HepG2 (cell line): ENCODE measurements around the gene CAD. TPM values are rescaled to one million over a fixed set of nuclear protein-coding genes. Genes with fewer than 3 reads are reported as not detected.

Experiments
- ARID3A ChIP-seq: IDR thresholded peaks from 2 replicates; pipeline ENCODE4 v1.6.1; 2012; ENCODE audit warnings: low read depth, low read length, improper control_type of control experiment
- ARID4A ChIP-seq: sonication (generic); formaldehyde crosslinking; IDR thresholded peaks from 2 replicates; pipeline ENCODE4 v1.5.0; 2020; ENCODE audit warnings: mild to moderate bottlenecking, missing genetic modification reagents, borderline replicate concordance
- ARID5B ChIP-seq: IDR thresholded peaks from 2 replicates; pipeline ENCODE4 v1.4.0; 2020; ENCODE audit warnings: mild to moderate bottlenecking, missing genetic modification reagents
- ELF3 ChIP-seq: IDR thresholded peaks from 2 replicates; pipeline ENCODE4 v1.6.1; 2016; ENCODE audit warnings: missing genetic modification reagents, missing compliant biosample characterization
- HIVEP1 ChIP-seq: sonication (generic); formaldehyde crosslinking; IDR thresholded peaks from 2 replicates; pipeline ENCODE4 v1.4.0; 2020; ENCODE audit warnings: mild to moderate bottlenecking, missing genetic modification reagents
- HNRNPLL ChIP-seq: fragments of 200-400 bp; formaldehyde crosslinking; IDR thresholded peaks from 2 replicates; pipeline ENCODE4 v1.6.1; 2017; ENCODE audit warnings: mild to moderate bottlenecking, low read depth, low read length; ENCODE audit not compliant: poor library complexity, severe bottlenecking
- KLF16 ChIP-seq, 2 experiments: sonication (generic) in 1 of 2; formaldehyde crosslinking in 1 of 2; IDR thresholded peaks; 2 replicates each; pipeline versions ENCODE4 v1.6.1 to v1.8.0; 2016 to 2023; ENCODE audit warnings: missing genetic modification reagents in 2 of 2, missing compliant biosample characterization in 1 of 2
- SCMH1 ChIP-seq: sonication (generic); formaldehyde crosslinking; IDR thresholded peaks from 2 replicates; pipeline ENCODE4 v1.9.0; 2021; ENCODE audit warnings: missing genetic modification reagents, mild to moderate bottlenecking, borderline replicate concordance
- SUZ12 ChIP-seq: fragments of 150-350 bp; IDR thresholded peaks from 2 replicates; pipeline ENCODE4 v1.6.1; 2014; ENCODE audit warnings: low read depth, low read length
- ZBTB49 ChIP-seq: sonication (generic); formaldehyde crosslinking; IDR thresholded peaks from 2 replicates; pipeline ENCODE4 v1.4.0; 2020; ENCODE audit warnings: missing genetic modification reagents, borderline replicate concordance
- ZNF253 ChIP-seq: sonication (generic); formaldehyde crosslinking; IDR thresholded peaks from 2 replicates; pipeline ENCODE4 v1.8.0; 2022; ENCODE audit warnings: mild to moderate bottlenecking, missing genetic modification reagents, borderline replicate concordance
- ZNF33A ChIP-seq: sonication (generic); formaldehyde crosslinking; IDR thresholded peaks from 2 replicates; pipeline ENCODE4 v1.5.1; 2020; ENCODE audit warnings: missing genetic modification reagents, mild to moderate bottlenecking, moderate library complexity, borderline replicate concordance
- ZNF431 ChIP-seq: sonication (generic); formaldehyde crosslinking; IDR thresholded peaks from 2 replicates; pipeline ENCODE4 v1.9.0; 2022; ENCODE audit warnings: missing genetic modification reagents, low read depth, mild to moderate bottlenecking, borderline replicate concordance
- ZNF775 ChIP-seq: sonication (generic); formaldehyde crosslinking; IDR thresholded peaks from 2 replicates; pipeline ENCODE4 v1.4.0; 2020; ENCODE audit warnings: missing genetic modification reagents, mild to moderate bottlenecking, moderate library complexity, borderline replicate concordance
- ZNF792 ChIP-seq: IDR thresholded peaks from 2 replicates; pipeline ENCODE4 v1.6.1; 2016
- polyA plus RNA-seq, 8 experiments: library from polyadenylated mRNA; depleted of rRNA in 3 of 8; stranded (reverse) in 7 of 8; unstranded in 1 of 8; fragments of >200 nt; fragmentation: Illumina TruSeq in 4 of 8; extraction: Trizol in 4 of 8; gene quantifications; 2 replicates each; pipeline versions ENCODE4 v1.2.1 to v1.2.3, GENCODE V29; 2011 to 2016; ENCODE audit warnings: low read depth in 4 of 8, missing spikeins in 1 of 8, mixed read lengths in 1 of 8; ENCODE audit not compliant: insufficient read depth in 1 of 8
- total RNA-seq, 5 experiments: library from RNA; depleted of rRNA; stranded (reverse); fragments of >200 nt; fragmentation: Illumina TruSeq; extraction: Trizol; gene quantifications; 2 replicates each; pipeline ENCODE4 v1.2.3, GENCODE V29; 2016; ENCODE audit warnings: low read depth in 1 of 5
- TF ChIP-seq, protein P1 (sequence below): sonication (generic); formaldehyde crosslinking; IDR thresholded peaks from 2 replicates; pipeline ENCODE4 v1.8.0; 2022; ENCODE audit warnings: mild to moderate bottlenecking, missing genetic modification reagents, moderate library complexity

The CAD gene
- total and polyA plus RNA-seq, 2 of the 13 experiments (the other 11 are each of a cell fraction or from before 2014, with no cell fraction given) = 21.7 to 37.0 TPM

DNA sequence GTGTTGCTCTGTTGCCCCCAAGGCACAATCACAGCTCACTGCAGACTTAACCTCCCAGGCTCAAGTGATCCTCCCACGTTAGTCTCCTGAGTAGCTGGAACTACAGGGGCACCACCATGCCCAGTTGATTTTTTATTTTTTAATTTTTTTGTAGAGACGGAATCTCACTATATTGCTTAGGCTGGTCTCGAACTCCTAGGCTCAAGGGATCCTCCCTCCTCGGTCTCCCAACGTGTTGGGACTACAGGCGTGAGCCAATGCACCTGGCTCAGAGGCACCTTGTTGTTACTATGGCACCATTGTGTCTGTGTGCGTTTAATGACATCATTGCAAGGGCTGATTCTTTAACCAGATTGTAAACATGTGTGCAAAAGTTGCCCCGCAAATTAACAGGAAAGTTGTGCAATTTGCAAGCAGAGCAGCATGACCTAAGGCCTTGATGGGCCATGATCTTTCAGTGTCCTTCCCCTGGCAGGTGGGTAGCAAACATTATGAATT lies 45.8 kb upstream of the CAD start (continued):
- TF ChIP-seq ARID3A = peak; percentile 95
- no peak for TF ChIP-seq ZNF775 (CRISPR knock-in tag)
- 0 out of 2 replicates have a peak, but pooled peaks have one; percentile 78 for TF ChIP-seq ZBTB49 (CRISPR knock-in tag)
- TF ChIP-seq, protein P1, sequence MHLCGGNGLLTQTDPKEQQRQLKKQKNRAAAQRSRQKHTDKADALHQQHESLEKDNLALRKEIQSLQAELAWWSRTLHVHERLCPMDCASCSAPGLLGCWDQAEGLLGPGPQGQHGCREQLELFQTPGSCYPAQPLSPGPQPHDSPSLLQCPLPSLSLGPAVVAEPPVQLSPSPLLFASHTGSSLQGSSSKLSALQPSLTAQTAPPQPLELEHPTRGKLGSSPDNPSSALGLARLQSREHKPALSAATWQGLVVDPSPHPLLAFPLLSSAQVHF (CRISPR knock-in tag) = no peak
- no peak for TF ChIP-seq SCMH1
- peak; percentile 61; the same call in 1 of the 2 replicates for TF ChIP-seq ARID4A (CRISPR knock-in tag)
- peak in 1 of 2 experiments; percentile 99; a peak in 2 of 4 replicates for TF ChIP-seq KLF16 (CRISPR knock-in tag; IDR thresholded peaks at IDR 0.05)
- no peak for TF ChIP-seq ZNF253 (CRISPR knock-in tag)
- TF ChIP-seq ZNF33A (CRISPR knock-in tag) = peak; percentile 67; the same call in 1 of the 2 replicates
- no peak for TF ChIP-seq ZNF431
- TF ChIP-seq SUZ12 = no peak
- TF ChIP-seq ZNF792 (CRISPR knock-in tag) = peak; percentile 81; the same call in 1 of the 2 replicates
- no peak for TF ChIP-seq HNRNPLL
- peak; percentile 90 for TF ChIP-seq ELF3 (CRISPR knock-in tag)
- TF ChIP-seq HIVEP1 (CRISPR knock-in tag) = no peak
- peak; percentile 98 for TF ChIP-seq ARID5B (CRISPR knock-in tag)
